Astrocyte of the cerebellum (primary cell): ENCODE data around the gene CPA3.

Experiments used
- DNase-seq: peaks from one replicate; pipeline ENCODE4 v3.0.0-alpha.2; 2011; ENCODE audit warnings: low read depth
- H3K4me3 ChIP-seq: 2 replicates; pipeline ENCODE4 v1.5.1; 2011; ENCODE audit warnings: mild to moderate bottlenecking, low read depth, low read length, moderate library complexity
- in situ Hi-C: cut with HindIII; loops from 2 replicates; pipeline ENCODE4 v1.10.0; 2017; ENCODE audit warnings: low sequenced_read_pairs
- TF ChIP-seq, protein P1 (sequence below): IDR thresholded peaks from 2 replicates; pipeline ENCODE4 v1.5.1; 2012; ENCODE audit warnings: low read length, low read depth, moderate library complexity, mild to moderate bottlenecking; ENCODE audit errors: missing control alignments

Gene CPA3

GRCh38 chr3:148825476-148825875 lies 39.6 kb upstream of the CPA3 start:
- no peak overlapping the region for H3K4me3 ChIP-seq
- TF ChIP-seq, protein P1, sequence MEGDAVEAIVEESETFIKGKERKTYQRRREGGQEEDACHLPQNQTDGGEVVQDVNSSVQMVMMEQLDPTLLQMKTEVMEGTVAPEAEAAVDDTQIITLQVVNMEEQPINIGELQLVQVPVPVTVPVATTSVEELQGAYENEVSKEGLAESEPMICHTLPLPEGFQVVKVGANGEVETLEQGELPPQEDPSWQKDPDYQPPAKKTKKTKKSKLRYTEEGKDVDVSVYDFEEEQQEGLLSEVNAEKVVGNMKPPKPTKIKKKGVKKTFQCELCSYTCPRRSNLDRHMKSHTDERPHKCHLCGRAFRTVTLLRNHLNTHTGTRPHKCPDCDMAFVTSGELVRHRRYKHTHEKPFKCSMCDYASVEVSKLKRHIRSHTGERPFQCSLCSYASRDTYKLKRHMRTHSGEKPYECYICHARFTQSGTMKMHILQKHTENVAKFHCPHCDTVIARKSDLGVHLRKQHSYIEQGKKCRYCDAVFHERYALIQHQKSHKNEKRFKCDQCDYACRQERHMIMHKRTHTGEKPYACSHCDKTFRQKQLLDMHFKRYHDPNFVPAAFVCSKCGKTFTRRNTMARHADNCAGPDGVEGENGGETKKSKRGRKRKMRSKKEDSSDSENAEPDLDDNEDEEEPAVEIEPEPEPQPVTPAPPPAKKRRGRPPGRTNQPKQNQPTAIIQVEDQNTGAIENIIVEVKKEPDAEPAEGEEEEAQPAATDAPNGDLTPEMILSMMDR = no peak
- no peak for DNase-seq
- in situ Hi-C loops = no loop called here

- DNase-seq = no peak
- in situ Hi-C loops = no loop called here
- no peak within 1 kb of the TSS for H3K4me3 ChIP-seq
- TF ChIP-seq, protein P1 = no peak
Observed at GRCh38 chr3:148827585-148827984, 37.5 kb upstream of the CPA3 start, which contains the start of gene CPB1. CPB1 (plus strand) TSS chr3:148827811; CDS start chr3:148827824, 13 bp downstream.

- TF ChIP-seq, protein P1 = no peak
- in situ Hi-C loops = no loop called here
- H3K4me3 ChIP-seq = no peak overlapping the region
- DNase-seq = no peak
Observed at GRCh38 chr3:148828136-148828690, 36.9 kb upstream of the CPA3 start.

- TF ChIP-seq, protein P1 = no peak
Observed at GRCh38 chr3:148829926-148830325, 35.2 kb upstream of the CPA3 start.

GRCh38 chr3:148833223-148833622 lies 31.9 kb upstream of the CPA3 start:
- no peak for DNase-seq
- in situ Hi-C loops = no loop called here
- H3K4me3 ChIP-seq = no peak overlapping the region
- TF ChIP-seq, protein P1 = no peak

More at GRCh38 chr3:148829926-148830325, 35.2 kb upstream of the CPA3 start:
- DNase-seq = no peak
- H3K4me3 ChIP-seq = no peak overlapping the region
- in situ Hi-C loops = no loop called here

- no peak for DNase-seq
- in situ Hi-C loops = no loop called here
- H3K4me3 ChIP-seq = no peak overlapping the region
- TF ChIP-seq, protein P1 = no peak
Observed at GRCh38 chr3:148839805-148840204, 25.3 kb upstream of the CPA3 start.
